Activated CD8-positive, alpha-beta T cell treated with anti-CD3 and anti-CD28 coated beads for 36 hours (primary cell): Measurements from ENCODE around the gene PDLIM3. TPM values are rescaled to one million over a fixed set of nuclear protein-coding genes. Genes with fewer than 3 reads are reported as not detected.
"Not testable (repeated sequence)": the region's sequence is repeated elsewhere in the genome, so short reads cannot be mapped to it uniquely, and the experiment has no call there.

Experiments
- ATAC-seq: fragments of 200-7000 bp; cut with Tn5 transposase; one replicate; pipeline ENCODE4 v1.10.0; 2021; ENCODE audit warnings: mild to moderate bottlenecking, moderate library complexity
- CTCF ChIA-PET: fragments of 350-600 bp; sonication (Branson Sonifier 250); formaldehyde crosslinking; loops from one replicate; lab custom pipeline; 2021; ENCODE audit warnings: antibody characterized with exemption; lab: Charles Lee
- POLR2A ChIA-PET: fragments of 350-600 bp; sonication (Branson Sonifier 250); formaldehyde crosslinking; loops from one replicate; lab custom pipeline; 2021; ENCODE audit warnings: antibody characterized with exemption; lab: Charles Lee
- DNase-seq: peaks from one replicate; pipeline ENCODE4 v3.0.0-alpha.2; 2020
- H3K27ac Mint-ChIP-seq: one replicate; pipeline ENCODE4 v1.8.0; 2021; ENCODE audit warnings: mild to moderate bottlenecking, mixed read lengths
- H3K27me3 Mint-ChIP-seq: one replicate; pipeline ENCODE4 v1.8.0; 2021; ENCODE audit warnings: mixed read lengths
- H3K36me3 Mint-ChIP-seq: one replicate; pipeline ENCODE4 v1.8.0; 2021; ENCODE audit warnings: low read depth, mixed read lengths
- H3K4me1 Mint-ChIP-seq: one replicate; pipeline ENCODE4 v1.8.0; 2021; ENCODE audit warnings: low read depth, mixed read lengths
- H3K4me3 Mint-ChIP-seq: one replicate; pipeline ENCODE4 v1.8.0; 2021; ENCODE audit warnings: mild to moderate bottlenecking, moderate library complexity, mixed read lengths
- H3K9me3 Mint-ChIP-seq: one replicate; pipeline ENCODE4 v1.8.0; 2021; ENCODE audit warnings: mixed read lengths
- intact Hi-C: fragments of 100-400 bp; cut with micrococcal nuclease; formaldehyde crosslinking; loops from one replicate; pipeline ENCODE4 v1.10.0; 2022
- total RNA-seq, 2 experiments: library from RNA; stranded (reverse); gene quantifications; one replicate each; pipeline ENCODE4 v1.2.3, GENCODE V29; 2021
- TF ChIP-seq, protein P1 (sequence below): fragments of 200-600 bp; IDR thresholded peaks from one replicate; pipeline ENCODE4 v1.8.0; 2022; ENCODE audit warnings: antibody characterized with exemption, mild to moderate bottlenecking

PDLIM3 gene
- total RNA-seq, 2 experiments from 2014 or later = not detected

DNA sequence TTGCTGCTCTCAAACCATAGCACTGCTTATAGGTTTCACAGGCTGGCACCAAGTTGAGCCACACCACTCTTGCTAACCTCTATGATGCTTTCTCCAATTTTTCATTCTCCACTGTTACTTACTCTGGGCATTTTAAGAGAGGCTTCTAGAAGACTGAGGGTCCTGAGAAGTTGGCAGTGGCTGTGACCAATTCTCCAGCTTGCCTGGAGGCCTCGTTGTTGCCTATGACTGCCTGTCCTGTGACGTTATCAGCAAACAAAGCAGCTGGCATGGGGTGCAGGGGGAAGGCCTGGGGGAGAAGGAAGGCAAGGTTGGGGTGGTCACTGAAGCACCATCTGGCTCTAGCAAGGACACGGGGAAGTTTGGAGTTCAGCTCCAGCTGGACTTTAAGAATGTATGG is 30.4 kb upstream of the PDLIM3 start:
- Mint-ChIP-seq H3K27me3 (peaks cover 6% of the 10 kb centered on the region), H3K9me3 (no peaks in the 10 kb centered on the region), H3K4me1 (no peaks in the 10 kb centered on the region), H3K36me3 (no peaks in the 10 kb centered on the region), H3K4me3 (no peak overlapping the region), H3K27ac (no peak overlapping the region)
- TF ChIP-seq, protein P1, sequence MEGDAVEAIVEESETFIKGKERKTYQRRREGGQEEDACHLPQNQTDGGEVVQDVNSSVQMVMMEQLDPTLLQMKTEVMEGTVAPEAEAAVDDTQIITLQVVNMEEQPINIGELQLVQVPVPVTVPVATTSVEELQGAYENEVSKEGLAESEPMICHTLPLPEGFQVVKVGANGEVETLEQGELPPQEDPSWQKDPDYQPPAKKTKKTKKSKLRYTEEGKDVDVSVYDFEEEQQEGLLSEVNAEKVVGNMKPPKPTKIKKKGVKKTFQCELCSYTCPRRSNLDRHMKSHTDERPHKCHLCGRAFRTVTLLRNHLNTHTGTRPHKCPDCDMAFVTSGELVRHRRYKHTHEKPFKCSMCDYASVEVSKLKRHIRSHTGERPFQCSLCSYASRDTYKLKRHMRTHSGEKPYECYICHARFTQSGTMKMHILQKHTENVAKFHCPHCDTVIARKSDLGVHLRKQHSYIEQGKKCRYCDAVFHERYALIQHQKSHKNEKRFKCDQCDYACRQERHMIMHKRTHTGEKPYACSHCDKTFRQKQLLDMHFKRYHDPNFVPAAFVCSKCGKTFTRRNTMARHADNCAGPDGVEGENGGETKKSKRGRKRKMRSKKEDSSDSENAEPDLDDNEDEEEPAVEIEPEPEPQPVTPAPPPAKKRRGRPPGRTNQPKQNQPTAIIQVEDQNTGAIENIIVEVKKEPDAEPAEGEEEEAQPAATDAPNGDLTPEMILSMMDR = no peak
- DNase-seq (no peak), ATAC-seq (no peak)
- intact Hi-C loops = no loop called here
- CTCF ChIA-PET = no interaction called here
- POLR2A ChIA-PET = no interaction called here

DNA sequence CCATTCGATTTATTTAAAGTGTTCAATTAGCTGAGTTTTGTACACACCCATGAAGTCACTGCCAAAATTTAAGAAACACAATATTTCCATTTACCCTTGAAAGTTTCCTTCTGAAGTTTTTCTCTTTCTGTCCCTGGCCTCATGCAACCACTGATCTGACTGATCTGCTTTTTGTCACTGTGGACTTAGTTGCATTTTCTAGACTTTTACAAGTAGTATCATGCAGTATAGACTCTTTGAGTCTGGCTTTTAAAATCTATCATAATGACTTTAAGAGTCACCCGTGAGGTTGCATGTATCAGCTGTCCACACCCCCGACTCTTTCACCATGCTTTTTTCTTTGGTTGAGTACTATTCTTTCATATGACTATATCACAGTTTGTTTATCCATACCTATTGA is 29.0 kb upstream of the PDLIM3 start:
- H3K4me3 Mint-ChIP-seq = no peak overlapping the region
- POLR2A ChIA-PET = interaction anchor here (0.9 kb wide), 1 partner anchor 888 kb away, joined by 5 read pairs; no protein-coding TSS in a partner anchor
- H3K27me3 Mint-ChIP-seq = peaks cover 3% of the 10 kb centered on the region
- no peak overlapping the region for H3K27ac Mint-ChIP-seq
- no peaks in the 10 kb centered on the region for H3K36me3 Mint-ChIP-seq
- H3K4me1 Mint-ChIP-seq = no peaks in the 10 kb centered on the region
- intact Hi-C loops = no loop called here
- DNase-seq = no peak
- ATAC-seq = no peak
- TF ChIP-seq, protein P1 = no peak
- H3K9me3 Mint-ChIP-seq = no peaks in the 10 kb centered on the region
- CTCF ChIA-PET = no interaction called here

DNA sequence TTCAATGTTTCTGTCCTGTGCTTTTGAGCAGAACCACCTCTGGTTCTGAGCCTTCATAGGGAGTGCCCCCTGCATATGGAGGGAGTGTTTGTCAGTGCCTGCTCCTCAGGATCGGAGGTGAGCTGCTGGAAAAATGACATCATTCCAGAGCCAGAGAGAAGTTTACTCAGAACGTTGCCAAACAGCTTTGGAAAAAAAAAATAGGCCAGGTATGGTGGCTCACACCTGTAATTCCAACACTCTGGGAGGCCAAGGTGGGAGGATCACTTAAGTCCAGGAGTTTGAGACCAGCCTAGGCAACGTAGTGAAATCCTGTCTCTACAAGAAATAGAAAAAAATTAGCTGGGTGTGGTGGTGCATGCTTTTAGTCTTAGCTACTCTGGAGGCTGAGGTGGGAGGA is 27.2 kb upstream of the PDLIM3 start:
- Mint-ChIP-seq H3K4me3 (no peak overlapping the region), H3K27ac (no peak overlapping the region), H3K36me3 (no peaks in the 10 kb centered on the region), H3K4me1 (no peaks in the 10 kb centered on the region), H3K27me3 (peaks cover 15% of the 10 kb centered on the region), H3K9me3 (no peaks in the 10 kb centered on the region)
- no peak for ATAC-seq
- ChIA-PET POLR2A (no interaction called here), CTCF (no interaction called here)
- TF ChIP-seq, protein P1 = no peak
- DNase-seq = no peak
- intact Hi-C loops = no loop called here

DNA sequence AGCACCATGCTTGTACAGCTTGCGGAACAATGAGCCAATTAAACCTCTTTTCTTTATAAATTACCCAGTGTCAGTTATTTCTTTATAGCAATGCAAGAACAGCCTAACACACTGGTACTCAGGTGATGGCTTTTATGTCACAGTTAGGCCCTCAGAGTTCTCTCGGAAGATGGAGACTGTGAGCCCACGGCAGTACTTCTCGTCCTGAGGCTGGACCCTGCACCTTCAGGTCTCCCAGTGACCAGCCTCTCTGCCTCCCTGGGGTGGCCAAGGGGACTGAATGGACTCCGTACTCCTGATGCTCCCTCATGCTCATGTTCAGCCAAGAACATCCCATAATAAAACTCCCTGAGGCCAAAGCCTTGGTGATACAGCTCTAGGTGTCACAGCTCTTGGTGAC is 25.0 kb upstream of the PDLIM3 start:
- CTCF ChIA-PET = interaction anchor here (1.7 kb wide), 1 partner anchor 38 kb away, joined by 5 read pairs; no protein-coding TSS in a partner anchor

DNA sequence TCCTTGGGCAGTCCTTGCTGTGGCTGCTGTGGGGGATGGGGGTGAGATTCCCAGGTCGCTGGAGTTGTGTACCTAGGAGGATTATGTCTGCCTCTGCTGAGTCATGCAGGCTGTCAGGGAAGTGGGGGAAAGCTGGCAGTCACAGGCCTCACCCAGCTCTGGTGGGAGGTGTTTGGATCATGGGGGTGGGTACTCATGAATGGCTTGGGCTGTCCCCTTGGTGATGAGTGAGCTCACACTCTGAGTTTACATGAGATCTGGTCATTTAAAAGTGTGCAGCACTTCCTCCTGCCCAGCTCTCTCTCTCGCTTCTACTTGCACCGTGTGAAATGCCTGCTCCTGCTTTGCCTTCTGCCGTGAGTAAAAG is 24.6 kb upstream of the PDLIM3 start:
- Mint-ChIP-seq H3K4me3 (no peak overlapping the region), H3K4me1 (no peaks in the 10 kb centered on the region), H3K9me3 (no peaks in the 10 kb centered on the region), H3K36me3 (no peaks in the 10 kb centered on the region), H3K27me3 (peaks cover 25% of the 10 kb centered on the region), H3K27ac (no peak overlapping the region)
- TF ChIP-seq, protein P1 = no peak
- intact Hi-C loops = no loop called here
- DNase-seq (no peak), ATAC-seq (no peak)
- ChIA-PET CTCF (interaction anchor here (1.7 kb wide), 1 partner anchor 38 kb away, joined by 5 read pairs; no protein-coding TSS in a partner anchor), POLR2A (interaction anchor here (0.7 kb wide), 1 partner anchor 32 kb away, joined by 3 read pairs; no protein-coding TSS in a partner anchor)

More for the DNA sequence above, 25.0 kb upstream of the PDLIM3 start:
- TF ChIP-seq, protein P1 = no peak
- Mint-ChIP-seq H3K27ac (no peak overlapping the region), H3K9me3 (no peaks in the 10 kb centered on the region), H3K4me1 (no peaks in the 10 kb centered on the region), H3K27me3 (peaks cover 23% of the 10 kb centered on the region), H3K36me3 (no peaks in the 10 kb centered on the region), H3K4me3 (no peak overlapping the region)
- DNase-seq = no peak
- POLR2A ChIA-PET = interaction anchor here (0.7 kb wide), 1 partner anchor 32 kb away, joined by 3 read pairs; no protein-coding TSS in a partner anchor
- intact Hi-C loops = no loop called here
- ATAC-seq = no peak

DNA sequence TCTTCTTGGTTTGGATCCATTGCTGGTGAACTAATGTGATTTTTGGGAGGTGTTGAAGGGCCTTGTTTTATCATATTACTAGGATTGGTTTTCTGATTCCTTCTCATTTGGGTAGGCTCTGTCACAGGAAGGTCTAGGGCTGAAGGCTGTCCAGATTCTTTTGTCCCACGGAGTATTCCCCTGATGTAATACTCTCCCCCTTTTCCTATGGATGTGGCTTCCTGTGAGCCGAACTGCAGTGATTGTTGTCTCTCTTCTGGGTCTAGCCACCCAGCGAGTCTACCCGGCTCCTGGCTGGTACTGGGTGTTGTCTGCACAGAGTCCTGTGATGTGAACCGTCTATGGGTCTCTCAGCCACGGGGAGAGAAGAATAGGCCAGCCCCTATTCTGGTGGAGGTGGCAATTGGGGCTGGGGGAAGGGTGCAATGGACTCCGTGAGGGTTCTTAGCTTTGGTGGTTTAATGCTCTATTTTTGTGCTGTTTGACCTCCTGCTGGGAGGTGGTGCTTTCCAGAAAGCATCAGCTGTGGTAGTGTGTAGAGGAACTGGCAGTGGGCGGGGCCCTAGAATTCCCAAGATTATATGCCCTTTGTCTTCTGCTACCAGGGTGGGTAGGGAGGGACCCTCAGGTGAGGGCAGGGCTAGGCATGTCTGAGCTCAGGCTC is 24.1 kb upstream of the PDLIM3 start:
- ATAC-seq, H3K4me1 Mint-ChIP-seq, H3K27ac Mint-ChIP-seq, intact Hi-C loops, H3K36me3 Mint-ChIP-seq, DNase-seq, H3K9me3 Mint-ChIP-seq, H3K4me3 Mint-ChIP-seq: not testable (repeated sequence)
- peaks cover 27% of the 10 kb centered on the region for H3K27me3 Mint-ChIP-seq
- ChIA-PET POLR2A (interaction anchor here (0.7 kb wide), 1 partner anchor 33 kb away, joined by 3 read pairs; no protein-coding TSS in a partner anchor), CTCF (interaction anchor here (1.7 kb wide), 1 partner anchor 39 kb away, joined by 5 read pairs; no protein-coding TSS in a partner anchor)
